B cell (primary cell): ENCODE data around the gene OR4X2. TPM values are rescaled to one million over a fixed set of nuclear protein-coding genes. Genes with fewer than 3 reads are reported as not detected.
"Not testable (repeated sequence)": the region's sequence is repeated elsewhere in the genome, so short reads cannot be mapped to it uniquely, and the experiment has no call there.

Source experiments
- ATAC-seq: fragments of 200-7000 bp; cut with Tn5 transposase; one replicate; pipeline ENCODE4 v1.10.0; 2021; ENCODE audit warnings: low read depth, mild to moderate bottlenecking, moderate number of reproducible peaks, moderate library complexity
- CTCF ChIA-PET: fragments of 350-600 bp; sonication (Branson Sonifier 250); formaldehyde crosslinking; loops from one replicate; lab custom pipeline; 2021; ENCODE audit warnings: antibody characterized with exemption, inconsistent platforms; lab: Charles Lee
- POLR2A ChIA-PET: fragments of 350-600 bp; sonication (Branson Sonifier 250); formaldehyde crosslinking; loops from one replicate; lab custom pipeline; 2021; ENCODE audit warnings: antibody characterized with exemption; lab: Charles Lee
- DNase-seq: peaks from one replicate; pipeline ENCODE4 v3.0.0; 2013
- H2AFZ ChIP-seq: 2 replicates; pipeline ENCODE4 v1.6.1; 2012; ENCODE audit warnings: mild to moderate bottlenecking, low read depth, low read length; ENCODE audit not compliant: insufficient read depth, poor library complexity, severe bottlenecking
- H3K27ac ChIP-seq, 2 donors: 1 replicate in 1 of 2; 2 replicates in 1 of 2; pipeline ENCODE4 v1.5.1; 2012 to 2013; ENCODE audit warnings: low read length in 2 of 2, mild to moderate bottlenecking in 2 of 2, moderate library complexity in 1 of 2
- H3K27me3 ChIP-seq, 4 experiments: fragments of 200-600 bp in 1 of 4; sonication (generic) in 1 of 4; replicated peaks in 1 of 4; 1 replicate in 2 of 4; 2 replicates in 2 of 4; pipeline versions ENCODE4 v1.6.1 to v1.7.0; 2013 to 2016; ENCODE audit warnings: low read length in 3 of 4, mild to moderate bottlenecking in 2 of 4, mixed read lengths in 1 of 4, moderate library complexity in 1 of 4; ENCODE audit not compliant: insufficient read depth in 4 of 4, control insufficient read depth in 3 of 4; ENCODE audit errors: control extremely low read depth in 1 of 4
- H3K36me3 ChIP-seq, 2 experiments: replicated peaks in 1 of 2; 1 replicate in 1 of 2; 2 replicates in 1 of 2; pipeline versions ENCODE4 v1.6.1 to v1.7.1; 2013; ENCODE audit warnings: low read length in 1 of 2; ENCODE audit not compliant: insufficient read depth in 2 of 2, control insufficient read depth in 1 of 2; ENCODE audit errors: control extremely low read depth in 1 of 2, extremely low read depth in 1 of 2
- H3K4me1 ChIP-seq, 2 donors: fragments of 200-600 bp in 1 of 2; sonication (generic) in 1 of 2; 1 replicate in 1 of 2; 2 replicates in 1 of 2; pipeline versions ENCODE4 v1.5.1 to v1.6.1; 2013 to 2017; ENCODE audit warnings: low read length in 2 of 2; ENCODE audit not compliant: control insufficient read depth in 2 of 2, insufficient read depth in 2 of 2
- H3K4me2 ChIP-seq: replicated peaks from 2 replicates; pipeline ENCODE3; 2012; ENCODE audit warnings: mild to moderate bottlenecking, low read depth, low read length; ENCODE audit not compliant: poor library complexity, severe bottlenecking
- H3K4me3 ChIP-seq, 5 experiments: fragments of 200-600 bp in 1 of 5; sonication (generic) in 1 of 5; 1 replicate in 3 of 5; 2 replicates in 2 of 5; pipeline versions ENCODE4 v1.5.1 to v1.7.0; 2011 to 2016; ENCODE audit warnings: low read length in 4 of 5, mild to moderate bottlenecking in 4 of 5, low read depth in 2 of 5, control low read depth in 1 of 5, moderate library complexity in 1 of 5; ENCODE audit not compliant: insufficient read depth in 1 of 5; ENCODE audit errors: control extremely low read depth in 1 of 5, extremely low read depth in 1 of 5
- H3K79me2 ChIP-seq: fragments of 200-600 bp; sonication (generic); one replicate; pipeline ENCODE4 v1.6.0; 2016; ENCODE audit warnings: low read length; ENCODE audit not compliant: control insufficient read depth, insufficient read depth
- H3K9ac ChIP-seq: fragments of 200-600 bp; sonication (generic); 2 replicates; pipeline ENCODE4 v1.6.1; 2017; ENCODE audit warnings: mild to moderate bottlenecking, low read length, moderate library complexity
- H3K9me3 ChIP-seq, 3 donors: one replicate each; pipeline versions ENCODE4 v1.6.1 to v1.7.1; 2013; ENCODE audit warnings: low read length in 2 of 3; ENCODE audit not compliant: control insufficient read depth in 2 of 3, insufficient read depth in 1 of 3; ENCODE audit errors: control extremely low read depth in 1 of 3
- H4K20me1 ChIP-seq: 2 replicates; pipeline ENCODE4 v1.6.0; 2012; ENCODE audit warnings: mild to moderate bottlenecking, low read length; ENCODE audit not compliant: insufficient read depth, control insufficient read depth, poor library complexity, severe bottlenecking
- H3K27ac Mint-ChIP-seq: one replicate; pipeline ENCODE4 v1.8.0; 2021; ENCODE audit warnings: mixed read lengths
- H3K27me3 Mint-ChIP-seq: one replicate; pipeline ENCODE4 v1.8.0; 2021; ENCODE audit warnings: mixed read lengths
- H3K4me1 Mint-ChIP-seq: one replicate; pipeline ENCODE4 v1.8.0; 2021; ENCODE audit warnings: mixed read lengths
- H3K4me3 Mint-ChIP-seq: one replicate; pipeline ENCODE4 v1.8.0; 2021; ENCODE audit warnings: mixed read lengths
- H3K9me3 Mint-ChIP-seq: one replicate; pipeline ENCODE4 v1.8.0; 2022; ENCODE audit warnings: mixed read lengths; ENCODE audit not compliant: insufficient read depth
- CTCF ChIP-seq: fragments of 200-600 bp; IDR thresholded peaks from one replicate; pipeline ENCODE4 v1.8.0; 2022; ENCODE audit warnings: antibody characterized with exemption, mild to moderate bottlenecking
- EZH2 ChIP-seq: IDR thresholded peaks from 2 replicates; pipeline ENCODE4 v1.6.1; 2012; ENCODE audit warnings: borderline replicate concordance, low read depth, mild to moderate bottlenecking, moderate library complexity, low read length; ENCODE audit not compliant: insufficient read depth, poor library complexity, severe bottlenecking
- WGBS: methylation state at CpG from one replicate; pipeline ENCODE4 v1.1.5; 2013; ENCODE audit warnings: missing lambda C conversion rate; ENCODE audit not compliant: insufficient coverage; 5-methylcytosine and 5-hydroxymethylcytosine counted together
- intact Hi-C: fragments of 100-400 bp; cut with micrococcal nuclease; formaldehyde crosslinking; loops from one replicate; pipeline ENCODE4 v1.10.0; 2022
- polyA plus RNA-seq: library from polyadenylated mRNA; depleted of rRNA; stranded (reverse); fragments of >200 nt; gene quantifications from 2 replicates; pipeline ENCODE4 v1.2.3, GENCODE V29; 2012
- total RNA-seq, 2 donors: library from RNA; stranded (reverse); fragments of 120-200 nt in 1 of 2; gene quantifications; 1 replicate in 1 of 2; 2 replicates in 1 of 2; pipeline versions ENCODE4 v1.2.3 to v1.2.4, GENCODE V29; 2013 to 2022

OR4X2 gene
- total and polyA plus RNA-seq, 2 donors (not counting 1 experiment from before 2014, with no cell fraction given), result not detected

- Mint-ChIP-seq H3K4me1 (no peaks in the 10 kb centered on the region), H3K27ac (no peak overlapping the region), H3K9me3 (peaks cover 5% of the 10 kb centered on the region), H3K27me3 (peaks cover 10% of the 10 kb centered on the region), H3K4me3 (no peak overlapping the region)
- WGBS, result 92% methylated on average over 17 of the region's 18 CpGs
- TF ChIP-seq EZH2, result no peak
- TF ChIP-seq CTCF, result no peak
- DNase-seq, result no peak
- Histone ChIP-seq H3K4me3 (no peak overlapping the region), H3K27me3 (no peaks in the 10 kb centered on the region), H3K4me2 (no peak overlapping the region), H3K79me2 (no peaks in the 10 kb centered on the region), H3K9me3 (peaks cover 0 to 13% (median 0%) of the 10 kb centered on the region in 3 donors), H3K4me1 (no peaks in the 10 kb centered on the region), H3K27ac (no peak overlapping the region), H3K36me3 (no peaks in the 10 kb centered on the region), H2AFZ (no peak overlapping the region), H3K9ac (no peak overlapping the region), H4K20me1 (no peaks in the 10 kb centered on the region)
- ChIA-PET CTCF (no interaction called here), POLR2A (no interaction called here)
- ATAC-seq, result no peak
- intact Hi-C loops, result no loop called here
Observed at GRCh38 chr11:48228761-48229160, 16.1 kb upstream of the OR4X2 start.

- H3K4me3 ChIP-seq, H2AFZ ChIP-seq, H3K4me1 Mint-ChIP-seq, H3K27ac Mint-ChIP-seq, intact Hi-C loops, CTCF ChIA-PET, H3K4me2 ChIP-seq, H3K27ac ChIP-seq, ATAC-seq, H3K4me1 ChIP-seq, H3K79me2 ChIP-seq, POLR2A ChIA-PET, H3K9me3 Mint-ChIP-seq, H3K27me3 ChIP-seq, H3K4me3 Mint-ChIP-seq, H3K36me3 ChIP-seq, H3K9ac ChIP-seq, H4K20me1 ChIP-seq, DNase-seq: not testable (repeated sequence)
- H3K9me3 ChIP-seq, result peaks cover 0 to 13% (median 0%) of the 10 kb centered on the region in 3 donors
- WGBS, result 98% methylated on average over 7 of the region's 11 CpGs
- peaks cover 11% of the 10 kb centered on the region for H3K27me3 Mint-ChIP-seq
Observed at GRCh38 chr11:48230057-48230456, 14.8 kb upstream of the OR4X2 start.
